ENCODE measurements around the gene KCNQ4.

GRCh38 chr1:40824591-40825434 lies 41.2 kb downstream of the KCNQ4 start:
- TF ChIP-seq CTCF (IDR thresholded peaks at IDR 0.05; ENCODE audit: low read depth, low read length) (no peak), EZH2phosphoT487 (IDR thresholded peaks at IDR 0.05; ENCODE audit: low read depth) (no peak)
